GM12875 (cell line): ENCODE data around the gene ATP11B.

ENCODE experiments used
- H3K4me3 ChIP-seq: one replicate; pipeline ENCODE4 v1.5.1; 2011; ENCODE audit warnings: low read depth, low read length, control low read depth
- TF ChIP-seq, protein P1 (sequence below): IDR thresholded peaks from 2 replicates; pipeline ENCODE4 v1.5.1; 2011; ENCODE audit warnings: low read depth, mild to moderate bottlenecking, control low read depth, inconsistent platforms, low read length, moderate library complexity, borderline replicate concordance; ENCODE audit not compliant: insufficient read depth

Gene ATP11B

GRCh38 chr3:182954553-182955235 is 161.4 kb downstream of the ATP11B start:
- TF ChIP-seq, protein P1, sequence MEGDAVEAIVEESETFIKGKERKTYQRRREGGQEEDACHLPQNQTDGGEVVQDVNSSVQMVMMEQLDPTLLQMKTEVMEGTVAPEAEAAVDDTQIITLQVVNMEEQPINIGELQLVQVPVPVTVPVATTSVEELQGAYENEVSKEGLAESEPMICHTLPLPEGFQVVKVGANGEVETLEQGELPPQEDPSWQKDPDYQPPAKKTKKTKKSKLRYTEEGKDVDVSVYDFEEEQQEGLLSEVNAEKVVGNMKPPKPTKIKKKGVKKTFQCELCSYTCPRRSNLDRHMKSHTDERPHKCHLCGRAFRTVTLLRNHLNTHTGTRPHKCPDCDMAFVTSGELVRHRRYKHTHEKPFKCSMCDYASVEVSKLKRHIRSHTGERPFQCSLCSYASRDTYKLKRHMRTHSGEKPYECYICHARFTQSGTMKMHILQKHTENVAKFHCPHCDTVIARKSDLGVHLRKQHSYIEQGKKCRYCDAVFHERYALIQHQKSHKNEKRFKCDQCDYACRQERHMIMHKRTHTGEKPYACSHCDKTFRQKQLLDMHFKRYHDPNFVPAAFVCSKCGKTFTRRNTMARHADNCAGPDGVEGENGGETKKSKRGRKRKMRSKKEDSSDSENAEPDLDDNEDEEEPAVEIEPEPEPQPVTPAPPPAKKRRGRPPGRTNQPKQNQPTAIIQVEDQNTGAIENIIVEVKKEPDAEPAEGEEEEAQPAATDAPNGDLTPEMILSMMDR, result no peak
- no peak overlapping the region for H3K4me3 ChIP-seq

GRCh38 chr3:182957226-182957625 is 163.9 kb downstream of the ATP11B start:
- TF ChIP-seq, protein P1, result no peak
- H3K4me3 ChIP-seq, result no peak overlapping the region

DNA sequence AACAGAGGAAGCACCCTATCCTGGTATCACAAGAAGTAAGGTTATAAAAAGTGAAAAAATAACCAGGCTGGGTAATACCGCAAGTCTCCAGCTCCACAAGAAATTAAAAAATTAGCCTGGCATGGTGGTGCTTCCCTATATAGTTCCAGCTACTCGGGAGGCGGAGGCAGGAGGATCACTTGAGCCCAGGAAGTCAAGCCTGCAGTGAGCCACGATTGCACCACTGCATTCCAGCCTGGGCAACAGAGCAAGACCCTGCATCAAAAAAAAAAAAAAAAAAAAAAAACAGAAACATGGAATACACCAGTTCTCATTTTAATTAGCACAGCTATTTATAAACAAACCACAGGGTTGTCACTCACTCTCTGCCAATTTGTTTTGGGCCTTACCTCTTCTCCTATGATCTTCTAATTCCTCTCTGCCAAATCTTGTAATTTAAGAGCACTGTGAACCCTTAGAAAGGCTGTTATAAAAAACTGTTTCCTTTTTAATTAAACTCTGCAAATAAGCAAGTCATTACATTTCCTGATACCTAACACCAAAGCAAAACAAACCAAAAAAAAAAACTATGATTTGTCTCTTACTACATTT is 164.5 kb downstream of the ATP11B start:
- no peak overlapping the region for H3K4me3 ChIP-seq
- TF ChIP-seq, protein P1, result no peak

DNA sequence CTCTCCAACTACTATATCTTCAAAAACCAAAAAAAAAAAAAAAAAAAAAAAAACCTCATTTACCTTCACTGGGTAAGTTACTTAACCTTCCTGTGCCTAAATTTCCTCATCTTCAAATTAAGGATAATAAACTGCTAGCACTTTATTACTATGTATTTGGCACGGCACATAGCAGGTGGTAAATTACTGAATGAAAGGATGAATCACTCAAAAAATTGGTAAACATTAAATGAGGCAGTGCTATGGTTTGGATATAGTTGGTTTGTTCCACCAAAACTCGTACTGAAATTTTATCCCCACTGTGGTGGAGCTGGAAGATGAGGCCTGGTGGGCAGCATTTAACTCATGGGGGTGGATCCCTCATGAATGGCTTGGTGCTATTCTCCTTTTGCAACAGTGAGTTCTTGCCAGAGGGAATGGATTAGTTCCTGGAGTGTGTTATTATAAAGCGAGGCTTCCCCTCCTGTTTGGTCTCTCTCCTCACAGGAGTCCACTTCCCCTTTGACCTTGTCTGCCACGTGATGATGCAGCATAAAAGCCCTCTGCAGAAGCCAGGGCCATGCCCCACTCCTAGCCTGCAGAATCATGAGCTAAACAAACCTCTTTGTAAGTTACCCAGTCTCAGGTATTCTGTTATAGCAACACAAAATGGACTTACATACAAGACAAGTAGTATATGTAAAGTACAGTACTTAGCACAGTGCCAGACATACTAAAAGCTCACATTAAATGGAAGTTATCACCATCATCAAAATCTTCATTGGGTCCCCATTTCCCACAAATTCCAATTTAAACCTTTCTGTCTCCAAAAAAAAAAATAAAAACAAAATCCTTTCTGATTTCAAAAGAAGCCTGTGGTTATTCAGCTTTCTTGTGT is 166.4 kb downstream of the ATP11B start:
- TF ChIP-seq, protein P1, result no peak
- no peak overlapping the region for H3K4me3 ChIP-seq

- TF ChIP-seq, protein P1, result no peak
- H3K4me3 ChIP-seq, result no peak overlapping the region
Measured at GRCh38 chr3:182962166-182962565, 168.9 kb downstream of the ATP11B start.

DNA sequence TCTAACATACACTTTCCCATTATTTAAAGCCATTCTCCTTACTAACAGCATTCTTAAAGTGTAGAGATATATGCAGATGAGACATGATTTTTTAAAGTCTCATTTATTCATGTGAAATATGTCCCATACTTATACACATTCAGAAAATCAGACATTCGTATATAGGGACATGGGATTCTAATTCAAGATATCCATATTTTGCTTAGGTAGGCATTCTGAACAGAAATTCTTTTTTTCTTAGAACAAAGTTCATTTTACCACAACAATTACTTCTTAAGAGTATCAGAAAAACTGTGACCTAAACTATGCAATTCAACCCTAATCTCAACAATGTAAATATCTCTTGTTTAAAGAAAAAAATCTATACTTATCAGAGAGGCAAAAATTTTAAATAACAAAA is 170.9 kb downstream of the ATP11B start:
- H3K4me3 ChIP-seq, result no peak overlapping the region
- TF ChIP-seq, protein P1, result no peak
